Measurements from ENCODE around the gene TMPRSS9. TPM values are rescaled to one million over a fixed set of nuclear protein-coding genes. Genes with fewer than 3 reads are reported as not detected.

The TMPRSS9 gene
- total RNA-seq, 4 donors from 2014 or later: not detected

DNA sequence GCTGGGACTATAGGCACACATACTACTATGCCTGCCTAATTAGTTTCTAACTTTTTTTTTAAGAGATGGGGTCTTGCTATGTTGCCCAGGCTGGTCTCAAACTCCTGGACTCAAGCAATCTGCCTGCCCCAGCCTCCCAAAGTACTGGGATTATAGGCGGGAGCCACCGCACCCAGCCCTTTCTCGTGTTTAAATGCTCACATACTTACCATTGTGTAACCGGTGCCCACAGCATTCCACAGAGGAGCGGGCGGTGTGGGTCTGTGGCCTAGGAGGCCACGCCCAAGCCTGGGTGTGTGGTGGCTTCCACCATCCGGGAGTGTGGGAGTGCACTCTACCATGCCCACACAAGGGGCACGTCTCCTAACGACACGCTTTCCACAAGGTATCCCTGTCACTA lies 89.0 kb downstream of the TMPRSS9 start:
- H3K9me3 ChIP-seq: no peaks in the 10 kb centered on the region
- H3K27me3 ChIP-seq: no peaks in the 10 kb centered on the region
- 84% methylated on average over 11 of the region's 11 CpGs for WGBS
- DNase-seq (ENCODE audit: low spot score in 2 of 2): no peak
- peaks cover 10% of the 10 kb centered on the region for H3K36me3 ChIP-seq
- no peak overlapping the region for H3K27ac ChIP-seq
- no peak overlapping the region for H3K4me3 ChIP-seq
- H3K4me1 ChIP-seq: no peaks in the 10 kb centered on the region
- TF ChIP-seq, protein P1, sequence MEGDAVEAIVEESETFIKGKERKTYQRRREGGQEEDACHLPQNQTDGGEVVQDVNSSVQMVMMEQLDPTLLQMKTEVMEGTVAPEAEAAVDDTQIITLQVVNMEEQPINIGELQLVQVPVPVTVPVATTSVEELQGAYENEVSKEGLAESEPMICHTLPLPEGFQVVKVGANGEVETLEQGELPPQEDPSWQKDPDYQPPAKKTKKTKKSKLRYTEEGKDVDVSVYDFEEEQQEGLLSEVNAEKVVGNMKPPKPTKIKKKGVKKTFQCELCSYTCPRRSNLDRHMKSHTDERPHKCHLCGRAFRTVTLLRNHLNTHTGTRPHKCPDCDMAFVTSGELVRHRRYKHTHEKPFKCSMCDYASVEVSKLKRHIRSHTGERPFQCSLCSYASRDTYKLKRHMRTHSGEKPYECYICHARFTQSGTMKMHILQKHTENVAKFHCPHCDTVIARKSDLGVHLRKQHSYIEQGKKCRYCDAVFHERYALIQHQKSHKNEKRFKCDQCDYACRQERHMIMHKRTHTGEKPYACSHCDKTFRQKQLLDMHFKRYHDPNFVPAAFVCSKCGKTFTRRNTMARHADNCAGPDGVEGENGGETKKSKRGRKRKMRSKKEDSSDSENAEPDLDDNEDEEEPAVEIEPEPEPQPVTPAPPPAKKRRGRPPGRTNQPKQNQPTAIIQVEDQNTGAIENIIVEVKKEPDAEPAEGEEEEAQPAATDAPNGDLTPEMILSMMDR (IDR thresholded peaks at IDR 0.05): no peak
- TF ChIP-seq EP300 (IDR thresholded peaks at IDR 0.05) (no peak), POLR2A (IDR thresholded peaks at IDR 0.05) (no peak), POLR2AphosphoS5 (IDR thresholded peaks at IDR 0.05) (no peak)

DNA sequence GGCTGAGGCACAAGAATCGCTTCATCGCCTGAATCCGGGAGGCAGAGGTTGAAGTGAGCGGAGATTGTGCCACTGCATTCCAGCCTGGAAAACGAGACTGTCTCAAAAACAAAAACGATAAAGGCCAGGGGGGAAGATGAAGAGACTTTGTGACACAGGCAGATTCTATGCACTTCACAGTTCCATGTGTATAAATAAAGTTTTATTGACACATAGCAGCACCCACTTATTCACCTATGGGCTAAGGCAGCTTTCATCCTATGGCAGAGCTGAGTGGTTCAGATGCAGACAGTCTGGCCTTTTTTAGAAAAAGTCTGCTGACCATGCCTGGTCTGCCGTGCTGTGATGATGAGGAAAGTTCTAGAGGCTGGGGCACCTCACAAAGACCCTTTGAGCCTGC lies 91.1 kb downstream of the TMPRSS9 start:
- no peak overlapping the region for H3K27ac ChIP-seq
- WGBS: 96% methylated on average over 7 of the region's 7 CpGs
- no peaks in the 10 kb centered on the region for H3K27me3 ChIP-seq
- H3K4me1 ChIP-seq: peaks cover 10% of the 10 kb centered on the region
- no peaks in the 10 kb centered on the region for H3K9me3 ChIP-seq
- H3K4me3 ChIP-seq: no peak overlapping the region
- no peak for DNase-seq (ENCODE audit: low spot score in 2 of 2)
- no peaks in the 10 kb centered on the region for H3K36me3 ChIP-seq
- TF ChIP-seq EP300 (IDR thresholded peaks at IDR 0.05): no peak
- TF ChIP-seq POLR2A (IDR thresholded peaks at IDR 0.05): no peak
- TF ChIP-seq, protein P1 (IDR thresholded peaks at IDR 0.05): no peak
- no peak for TF ChIP-seq POLR2AphosphoS5 (IDR thresholded peaks at IDR 0.05)

DNA sequence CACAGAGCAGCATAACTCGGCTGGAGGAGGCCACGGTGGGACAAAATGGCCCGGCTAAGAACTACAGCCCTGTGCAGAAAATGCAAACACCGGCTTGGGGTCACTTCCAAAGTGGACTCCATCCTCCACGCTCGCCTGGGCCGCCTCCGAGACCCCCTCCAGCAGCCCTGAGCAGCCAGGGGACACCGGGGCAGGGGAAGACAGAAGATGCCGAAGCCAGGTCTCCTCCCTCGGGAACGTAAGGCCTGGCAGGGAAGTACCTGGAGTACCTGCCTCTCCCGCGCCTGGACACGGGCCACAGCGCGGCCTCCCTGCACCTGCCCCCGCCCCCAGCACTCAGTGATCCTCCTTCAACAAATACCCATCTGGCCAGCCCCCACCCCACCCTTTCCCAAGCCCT lies 91.7 kb downstream of the TMPRSS9 start:
- H3K27me3 ChIP-seq: no peaks in the 10 kb centered on the region
- H3K4me1 ChIP-seq: peaks cover 11% of the 10 kb centered on the region
- 97% methylated on average over 14 of the region's 18 CpGs for WGBS
- TF ChIP-seq POLR2AphosphoS5 (IDR thresholded peaks at IDR 0.05) (no peak), POLR2A (IDR thresholded peaks at IDR 0.05) (no peak)
- H3K27ac ChIP-seq: no peak overlapping the region
- H3K9me3 ChIP-seq: no peaks in the 10 kb centered on the region
- no peak overlapping the region for H3K4me3 ChIP-seq
- H3K36me3 ChIP-seq: no peaks in the 10 kb centered on the region
- DNase-seq (ENCODE audit: low spot score in 2 of 2): no peak

DNA sequence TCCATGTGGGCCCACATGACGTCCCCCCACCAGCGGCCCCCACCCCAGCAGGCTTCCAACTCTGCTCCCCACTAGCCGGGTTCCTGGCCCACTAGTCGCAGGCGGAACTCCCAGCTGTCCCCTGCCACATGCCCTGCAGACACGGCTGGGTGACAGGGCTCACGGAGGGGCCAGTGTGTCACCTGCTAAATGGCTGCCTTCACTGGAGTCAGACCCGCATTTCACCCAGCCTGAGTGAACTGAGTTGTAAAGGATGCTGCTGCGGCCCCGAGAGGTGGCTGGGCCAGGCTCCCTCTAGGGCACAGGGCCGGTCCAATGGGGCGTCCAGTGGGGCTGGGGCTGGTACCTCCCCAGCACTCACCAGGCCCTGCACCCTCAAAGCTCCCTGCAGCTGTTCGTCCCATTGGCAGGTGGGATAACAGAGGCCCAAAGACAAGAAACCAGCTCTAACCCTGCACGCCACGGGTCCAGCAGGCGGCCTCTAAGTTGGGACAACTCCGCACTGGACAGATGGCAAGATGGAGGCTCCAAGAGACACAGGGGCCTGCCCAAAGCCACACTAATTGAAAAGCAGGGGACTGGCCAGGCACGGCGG lies 93.5 kb downstream of the TMPRSS9 start:
- H3K36me3 ChIP-seq: no peaks in the 10 kb centered on the region
- no peak for DNase-seq (ENCODE audit: low spot score in 2 of 2)
- H3K27ac ChIP-seq: no peak overlapping the region
- H3K27me3 ChIP-seq: no peaks in the 10 kb centered on the region
- WGBS: 79% methylated on average over 12 of the region's 19 CpGs
- H3K9me3 ChIP-seq: no peaks in the 10 kb centered on the region
- peaks cover 14% of the 10 kb centered on the region for H3K4me1 ChIP-seq
- H3K4me3 ChIP-seq: no peak overlapping the region
- TF ChIP-seq POLR2AphosphoS5 (IDR thresholded peaks at IDR 0.05): no peak
- TF ChIP-seq EP300 (IDR thresholded peaks at IDR 0.05): no peak
- TF ChIP-seq, protein P1 (IDR thresholded peaks at IDR 0.05): no peak
- TF ChIP-seq POLR2A (IDR thresholded peaks at IDR 0.05): no peak

DNA sequence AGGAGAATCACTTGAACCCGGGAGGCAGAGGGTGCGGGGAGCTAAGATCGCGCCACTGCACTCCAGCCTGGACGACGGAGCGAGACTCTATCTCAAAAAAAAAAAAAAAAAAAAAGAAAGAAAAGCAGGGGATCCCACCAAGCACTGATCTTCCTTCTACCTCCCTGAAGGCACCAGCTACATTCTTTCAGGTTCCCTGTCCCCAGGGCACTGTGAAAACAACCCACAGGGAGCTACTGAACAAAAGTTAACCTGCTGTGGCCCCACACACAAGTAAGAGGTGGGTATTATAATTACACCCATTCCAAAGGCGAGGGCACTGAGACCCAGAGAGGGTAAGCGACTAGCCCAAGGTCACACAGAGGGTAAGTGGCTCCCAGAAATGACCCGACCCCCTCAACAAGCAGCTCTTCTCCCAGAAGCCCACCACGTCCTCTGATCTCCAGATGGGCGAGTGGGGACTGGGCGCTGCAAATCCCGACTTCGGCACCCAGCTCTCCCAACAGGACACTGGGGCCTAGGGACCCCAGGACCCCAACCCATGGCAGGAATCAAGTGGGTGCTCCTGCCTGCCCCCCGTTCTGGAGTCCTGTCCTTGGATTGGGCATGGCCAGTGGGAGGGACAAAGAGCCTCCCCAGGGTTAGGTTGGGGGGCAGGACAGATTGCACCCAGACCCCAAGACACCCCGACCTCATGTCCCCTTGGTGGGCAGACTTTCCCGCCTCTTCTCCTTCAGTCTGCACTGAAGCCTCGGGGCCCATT lies 94.3 kb downstream of the TMPRSS9 start:
- Histone ChIP-seq H3K9me3 (no peaks in the 10 kb centered on the region), H3K27ac (no peak overlapping the region), H3K27me3 (no peaks in the 10 kb centered on the region), H3K4me3 (no peak overlapping the region), H3K4me1 (peaks cover 14% of the 10 kb centered on the region), H3K36me3 (no peaks in the 10 kb centered on the region)
- 88% methylated on average over 15 of the region's 19 CpGs for WGBS
- TF ChIP-seq POLR2A (IDR thresholded peaks at IDR 0.05): no peak
- TF ChIP-seq EP300 (IDR thresholded peaks at IDR 0.05): no peak
- TF ChIP-seq POLR2AphosphoS5 (IDR thresholded peaks at IDR 0.05): no peak
- TF ChIP-seq, protein P1 (IDR thresholded peaks at IDR 0.05): no peak
- DNase-seq (ENCODE audit: low spot score in 2 of 2): no peak
